ENCODE data around the gene SCAMP2. TPM values are rescaled to one million over a fixed set of nuclear protein-coding genes. Genes with fewer than 3 reads are reported as not detected.
A peak's percentile ranks its signal among the peaks of the same experiment; 100 is the strongest.

SCAMP2 gene
- total RNA-seq, 1 experiment from 2014 or later, result 121 TPM

- Histone ChIP-seq H3K36me3 (ENCODE audit: control insufficient read depth, insufficient read depth, low read length) (no peaks in the 10 kb centered on the region), H3K27me3 (ENCODE audit: control insufficient read depth, insufficient read depth, low read length) (no peaks in the 10 kb centered on the region), H3K4me3 (ENCODE audit: low read depth in 2 of 2, low read length in 2 of 2) (no peak overlapping the region), H3K9me3 (ENCODE audit: control insufficient read depth, insufficient read depth, low read depth, low read length) (no peaks in the 10 kb centered on the region), H3K27ac (ENCODE audit: low read length) (no peak overlapping the region), H3K4me1 (ENCODE audit: control insufficient read depth, insufficient read depth, low read length) (peaks cover 29% of the 10 kb centered on the region)
- ChIA-PET CTCF (interaction anchor here (0.5 to 1.0 kb wide), 3 partner anchors 10 to 116 kb away, joined by 3 read pairs; no protein-coding TSS in a partner anchor), POLR2A (interaction anchor here (0.7 kb wide), 1 partner anchor 71 kb away, joined by 5 read pairs; no protein-coding TSS in a partner anchor)
- TF ChIP-seq TCF7L2 (IDR thresholded peaks at IDR 0.05; ENCODE audit: low read depth, low read length) (no peak), CTCF (IDR thresholded peaks at IDR 0.05) (no peak)
- in situ Hi-C loops (cut with HindIII; ENCODE audit: low pct_unique_long_range_greater_than_20kb, low sequenced_read_pairs), result no loop called here
- ATAC-seq, result no peak
- no TSS peak for BruUV-seq (replicated peaks)
- intact Hi-C loops (cut with micrococcal nuclease; ENCODE audit: unreplicated experiment), result no loop called here
- DNase-seq (ENCODE audit: low read depth, low spot score), result no peak
Measured at GRCh38 chr15:74794248-74794969, 78.8 kb downstream of the SCAMP2 start.

Small RNA genes within 50 kb of the gene (microRNA-seq; reads per million reads assigned to microRNA genes)
- 3.5 reads per million, percentile 5 among the genes with 10 or more reads in this experiment for gene MIR6882 (ENCODE audit: unreplicated experiment)

Other genes starting within 250 kb of the SCAMP2 start
- 45.5 TPM for gene EDC3, start 177.3 kb downstream of the SCAMP2 start, total RNA-seq (2021; ENCODE audit: unreplicated experiment)
- 0.15 TPM for gene CYP1A1, start 147.8 kb downstream of the SCAMP2 start, total RNA-seq (2021; ENCODE audit: unreplicated experiment)
- not detected for gene CYP1A2, start 124.5 kb downstream of the SCAMP2 start, total RNA-seq (2021; ENCODE audit: unreplicated experiment)
- gene CSK, start 91.3 kb downstream of the SCAMP2 start, total RNA-seq (2021; ENCODE audit: unreplicated experiment), result 81.4 TPM
- not detected for gene LMAN1L, start 60.5 kb downstream of the SCAMP2 start, total RNA-seq (2021; ENCODE audit: unreplicated experiment)
- not detected for gene CPLX3, start 46.7 kb downstream of the SCAMP2 start, total RNA-seq (2021; ENCODE audit: unreplicated experiment)
- 73.3 TPM for gene ULK3, start 30.2 kb downstream of the SCAMP2 start, total RNA-seq (2021; ENCODE audit: unreplicated experiment)
- gene MPI, start 16.7 kb upstream of the SCAMP2 start, total RNA-seq (2021; ENCODE audit: unreplicated experiment), result 45.8 TPM
- gene FAM219B, start 33.5 kb upstream of the SCAMP2 start, total RNA-seq (2021; ENCODE audit: unreplicated experiment), result 68.6 TPM
- gene COX5A, start 64.7 kb upstream of the SCAMP2 start, total RNA-seq (2021; ENCODE audit: unreplicated experiment), result 353 TPM
- 40.1 TPM for gene RPP25, start 83.4 kb upstream of the SCAMP2 start, total RNA-seq (2021; ENCODE audit: unreplicated experiment)
- 11.2 TPM for gene SCAMP5, start 122.2 kb upstream of the SCAMP2 start, total RNA-seq (2021; ENCODE audit: unreplicated experiment)
- gene PPCDC, start 150.2 kb upstream of the SCAMP2 start, total RNA-seq (2021; ENCODE audit: unreplicated experiment), result 26.1 TPM